ENCODE results near the gene PRKCH.

GRCh38 chr14:61586544-61587055 is 265.2 kb downstream of the PRKCH start:
- TF ChIP-seq TEAD4 (CRISPR knock-in tag; IDR thresholded peaks at IDR 0.05) (no peak), CTCF (IDR thresholded peaks at IDR 0.05) (no peak), NR3C1 (CRISPR knock-in tag; conservative IDR thresholded peaks at IDR 0.05; ENCODE audit: low read depth) (no peak)
- TF ChIP-seq, protein P1, sequence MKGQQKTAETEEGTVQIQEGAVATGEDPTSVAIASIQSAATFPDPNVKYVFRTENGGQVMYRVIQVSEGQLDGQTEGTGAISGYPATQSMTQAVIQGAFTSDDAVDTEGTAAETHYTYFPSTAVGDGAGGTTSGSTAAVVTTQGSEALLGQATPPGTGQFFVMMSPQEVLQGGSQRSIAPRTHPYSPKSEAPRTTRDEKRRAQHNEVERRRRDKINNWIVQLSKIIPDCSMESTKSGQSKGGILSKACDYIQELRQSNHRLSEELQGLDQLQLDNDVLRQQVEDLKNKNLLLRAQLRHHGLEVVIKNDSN (CRISPR knock-in tag; IDR thresholded peaks at IDR 0.05) = no peak
- TF ChIP-seq, protein P2, sequence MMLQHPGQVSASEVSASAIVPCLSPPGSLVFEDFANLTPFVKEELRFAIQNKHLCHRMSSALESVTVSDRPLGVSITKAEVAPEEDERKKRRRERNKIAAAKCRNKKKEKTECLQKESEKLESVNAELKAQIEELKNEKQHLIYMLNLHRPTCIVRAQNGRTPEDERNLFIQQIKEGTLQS (CRISPR knock-in tag; conservative IDR thresholded peaks at IDR 0.05) = no peak

Data from WTC11 (cell line).